GM12874 (cell line): ENCODE measurements around the gene LRP1B.

Source experiments
- CTCF ChIP-seq: IDR thresholded peaks from 2 replicates; pipeline ENCODE4 v1.5.1; 2011; ENCODE audit warnings: low read depth, mild to moderate bottlenecking, control low read depth, low read length, moderate library complexity; ENCODE audit not compliant: insufficient read depth

LRP1B gene

GRCh38 chr2:140679752-140680151 lies 1451.1 kb downstream of the LRP1B start:
- no peak for TF ChIP-seq CTCF

DNA sequence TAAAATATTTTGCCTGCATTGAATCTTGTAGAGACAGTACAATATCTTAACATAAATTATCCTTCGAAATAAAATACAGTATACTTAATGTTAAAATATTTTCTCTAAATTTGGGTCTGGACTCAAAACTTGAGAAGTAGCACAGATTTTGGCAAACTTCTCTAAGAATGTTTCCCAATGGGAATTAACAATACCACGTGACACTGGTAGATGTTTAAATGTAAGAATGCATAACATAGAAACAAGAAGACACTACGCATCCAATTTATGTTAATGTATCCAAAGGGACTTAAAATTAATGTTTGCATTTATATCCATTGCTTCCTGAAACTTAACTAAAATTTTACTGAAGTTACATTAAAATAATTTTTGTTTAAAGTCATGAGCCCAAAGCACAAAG lies 1460.9 kb downstream of the LRP1B start:
- TF ChIP-seq CTCF, result no peak

DNA sequence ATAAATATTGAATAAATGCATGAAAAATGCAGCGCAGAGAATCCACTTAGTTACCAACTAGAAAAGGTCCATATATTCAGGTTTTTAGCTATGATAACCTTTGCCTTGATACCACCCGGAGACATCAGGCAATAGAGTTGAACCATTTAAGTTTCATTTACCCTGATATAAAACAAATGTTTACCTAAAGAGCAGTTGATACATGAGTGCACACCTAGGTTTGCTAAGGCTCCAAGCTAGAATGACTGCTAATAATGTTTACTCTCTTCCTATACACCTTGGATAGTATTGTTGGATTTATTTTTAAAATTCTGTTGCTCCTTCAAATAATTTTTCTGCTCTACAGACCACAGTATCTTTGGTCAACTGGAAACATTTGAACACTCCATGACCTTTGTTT lies 1463.6 kb downstream of the LRP1B start:
- TF ChIP-seq CTCF, result no peak

GRCh38 chr2:140662504-140662903 lies 1468.3 kb downstream of the LRP1B start:
- no peak for TF ChIP-seq CTCF

GRCh38 chr2:140658760-140659692 lies 1471.8 kb downstream of the LRP1B start:
- TF ChIP-seq CTCF, result no peak

DNA sequence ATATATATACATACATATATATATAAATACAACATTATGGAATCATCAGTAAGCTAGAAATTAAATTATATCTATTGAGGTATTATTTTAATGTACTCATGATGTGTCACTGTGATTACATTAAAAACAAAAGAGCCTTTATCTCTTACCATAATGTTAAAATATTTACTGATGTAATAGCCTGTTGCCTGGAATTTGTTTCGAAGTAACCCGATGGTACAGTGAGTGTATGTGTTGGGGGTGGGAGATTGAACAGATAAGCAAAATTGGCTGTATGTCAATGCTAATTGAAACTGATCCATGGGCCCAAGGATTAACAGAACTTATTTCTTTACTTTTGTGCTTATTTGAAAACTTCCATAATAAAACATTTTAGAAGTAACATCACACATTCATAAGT lies 1473.2 kb downstream of the LRP1B start:
- no peak for TF ChIP-seq CTCF

DNA sequence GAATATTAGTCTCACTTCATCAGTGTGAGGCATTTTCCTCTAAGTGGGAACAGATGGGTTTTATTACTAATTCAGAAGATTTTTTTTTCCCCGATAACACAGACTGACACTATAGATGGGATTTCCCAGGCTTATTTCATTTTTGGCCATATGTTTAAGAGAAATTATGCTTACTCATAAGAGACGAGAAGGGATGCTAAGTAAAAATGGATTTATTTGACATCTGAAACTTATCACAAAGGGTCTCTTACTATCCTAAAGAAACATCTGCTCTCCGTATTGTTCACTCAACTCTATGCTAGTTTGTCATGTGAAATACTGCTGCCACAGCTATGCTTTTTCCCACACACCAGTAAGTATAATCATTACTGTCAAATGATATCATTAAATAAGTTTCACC lies 1476.3 kb downstream of the LRP1B start:
- TF ChIP-seq CTCF, result no peak
